GM12801 (cell line): ENCODE data around the gene NCR1.

Experiments used
- CTCF ChIP-seq: IDR thresholded peaks from one replicate; pipeline ENCODE4 v1.5.1; 2011; ENCODE audit warnings: control low read depth; ENCODE audit not compliant: insufficient read length; ENCODE audit errors: extremely low read depth

NCR1 gene

GRCh38 chr19:54905803-54906511 is at the start of gene NCR1:
TSS of gene NCR1 (plus strand) at chr19:54906148. CDS start at chr19:54906188, 40 bp downstream.
- no peak for TF ChIP-seq CTCF

GRCh38 chr19:54871696-54872095 is 34.3 kb upstream of the NCR1 start:
- no peak for TF ChIP-seq CTCF

- TF ChIP-seq CTCF: no peak
Observed at GRCh38 chr19:54873990-54874389, 32.0 kb upstream of the NCR1 start, which contains the start of gene FCAR. TSS of gene FCAR (plus strand) at chr19:54874235. CDS start at chr19:54874290, 55 bp downstream.

- TF ChIP-seq CTCF: no peak
Observed at GRCh38 chr19:54875506-54875905, 30.4 kb upstream of the NCR1 start.

GRCh38 chr19:54877471-54877870 is 28.5 kb upstream of the NCR1 start:
- TF ChIP-seq CTCF: no peak

GRCh38 chr19:54881884-54882283 is 24.1 kb upstream of the NCR1 start:
- no peak for TF ChIP-seq CTCF

GRCh38 chr19:54882758-54883157 is 23.2 kb upstream of the NCR1 start:
- no peak for TF ChIP-seq CTCF
